Loucy (cell line): Measurements from ENCODE around the gene PC.

Experiments
- CTCF ChIP-seq: fragments of 200-600 bp; sonication (generic); conservative IDR thresholded peaks from 2 replicates; pipeline ENCODE4 v1.5.1; 2014; ENCODE audit warnings: mild to moderate bottlenecking, antibody characterized with exemption, low read length
- EZH2phosphoT487 ChIP-seq: fragments of 200-600 bp; IDR thresholded peaks from 2 replicates; pipeline ENCODE4 v1.6.1; 2018; ENCODE audit warnings: antibody characterized with exemption, mild to moderate bottlenecking, moderate library complexity, borderline replicate concordance

DNA sequence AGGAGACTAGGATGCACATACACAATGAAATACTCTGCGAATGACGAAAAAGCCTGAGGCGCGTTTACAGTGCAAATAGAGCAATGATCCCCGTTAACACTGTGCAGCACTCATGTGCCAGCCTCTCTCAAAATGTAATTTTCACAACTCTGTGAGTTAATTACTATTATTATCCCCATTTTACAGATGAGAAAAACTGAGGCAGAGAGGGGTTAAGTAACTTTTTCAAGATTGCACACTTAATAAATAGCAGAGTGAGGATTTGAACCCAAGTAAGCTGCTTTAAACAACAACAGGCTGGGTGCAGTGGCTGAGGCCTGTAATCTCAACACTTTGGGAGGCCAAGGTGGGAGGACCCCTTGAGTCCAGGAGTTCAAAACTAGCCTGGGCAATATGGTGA, 43.1 kb upstream of the PC start:
- no peak for TF ChIP-seq CTCF
- no peak for TF ChIP-seq EZH2phosphoT487
